Gastrocnemius medialis (tissue), 4 donors: Measurements from ENCODE around the gene SERPINB1. TPM values are rescaled to one million over a fixed set of nuclear protein-coding genes. Genes with fewer than 3 reads are reported as not detected.

Experiments
- ATAC-seq, 2 donors: fragments of 150-250 bp; one replicate each; pipeline ENCODE4 v1.9.1; 2016
- DNase-seq, 2 donors: peaks; one replicate each; pipeline ENCODE4 v3.0.0-alpha.2; 2019
- H3K27ac ChIP-seq, 4 donors: fragments of 200-600 bp; sonication (generic); 1 replicate in 1 of 4; 2 replicates in 3 of 4; pipeline ENCODE4 v1.5.1; 2016 to 2018; ENCODE audit warnings: mild to moderate bottlenecking in 2 of 4, moderate library complexity in 1 of 4
- H3K27me3 ChIP-seq, 3 donors: fragments of 200-600 bp; sonication (generic) in 2 of 3; 1 replicate in 1 of 3; 2 replicates in 2 of 3; pipeline versions ENCODE4 v1.5.1 to v1.6.0; 2016 to 2019; ENCODE audit warnings: mild to moderate bottlenecking in 1 of 3, moderate library complexity in 1 of 3
- H3K36me3 ChIP-seq, 2 donors: fragments of 200-600 bp; sonication (generic) in 1 of 2; one replicate each; pipeline ENCODE4 v1.5.1; 2017 to 2018
- H3K4me1 ChIP-seq, 2 donors: fragments of 200-600 bp; sonication (generic) in 1 of 2; one replicate each; pipeline ENCODE4 v1.5.1; 2016 to 2017; ENCODE audit warnings: mild to moderate bottlenecking in 2 of 2
- H3K4me3 ChIP-seq, 4 donors: fragments of 200-600 bp; sonication (generic) in 3 of 4; 1 replicate in 1 of 4; 2 replicates in 3 of 4; pipeline ENCODE4 v1.5.1; 2016 to 2019; ENCODE audit warnings: mild to moderate bottlenecking in 2 of 4
- H3K9me3 ChIP-seq, 3 donors: fragments of 200-600 bp; sonication (generic) in 2 of 3; 1 replicate in 1 of 3; 2 replicates in 2 of 3; pipeline ENCODE4 v1.5.1; 2016 to 2019
- POLR2A ChIP-seq, 2 donors: fragments of 450-650 bp; IDR thresholded peaks; one replicate each; pipeline ENCODE4 v1.6.1; 2017; ENCODE audit warnings: antibody characterized with exemption in 2 of 2, mild to moderate bottlenecking in 2 of 2, moderate library complexity in 2 of 2
- in situ Hi-C, 4 donors: fragments of 200-750 bp; cut with MboI; loops; one replicate each; pipeline versions ENCODE4 v1.15.0 to v1.8.0; 2017; ENCODE audit warnings: low sequenced_read_pairs in 4 of 4
- intact Hi-C: fragments of 100-400 bp; cut with DNase I; formaldehyde crosslinking; loops from one replicate; pipeline ENCODE4 v1.15.1; 2023; ENCODE audit warnings: low total_unique reads
- total RNA-seq, 4 donors: library from RNA; depleted of rRNA; stranded (reverse); fragments of >200 nt; gene quantifications; one replicate each; pipeline versions ENCODE4 v1.1.0 to v1.2.3, GENCODE V29; 2016
- TF ChIP-seq, protein P1 (sequence below), 5 experiments: fragments of 450-650 bp in 3 of 5; fragments of 200-600 bp in 2 of 5; sonication (generic) in 2 of 5; IDR thresholded peaks in 4 of 5; conservative IDR thresholded peaks in 1 of 5; 1 replicate in 4 of 5; 2 replicates in 1 of 5; pipeline ENCODE4 v1.5.1; 2016 to 2019; ENCODE audit warnings: antibody characterized with exemption in 5 of 5, mild to moderate bottlenecking in 3 of 5, moderate library complexity in 3 of 5

The SERPINB1 gene
- total RNA-seq, 4 donors from 2014 or later: 14.0 to 29.9 (median 24.9) TPM

DNA sequence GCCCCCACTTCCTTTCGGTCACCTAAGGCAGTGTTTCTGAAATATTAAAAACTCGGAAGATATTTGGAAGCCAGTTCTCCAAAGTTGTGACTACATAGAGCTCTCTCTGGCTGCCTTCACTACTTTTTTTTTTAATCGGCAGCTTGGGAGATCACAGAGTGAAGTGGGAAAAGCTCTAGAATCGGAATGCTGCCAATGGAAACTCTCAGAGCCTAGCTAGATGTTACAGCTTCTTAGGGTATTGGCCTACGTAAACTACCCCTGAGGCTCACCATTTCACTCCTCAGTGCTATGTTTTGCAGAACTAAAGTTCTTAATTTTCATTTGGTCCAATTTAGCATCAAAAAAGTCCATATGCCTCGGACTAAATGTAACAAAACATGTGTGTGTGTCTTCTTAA lies 14.5 kb downstream of the SERPINB1 start:
- ATAC-seq (no peak), DNase-seq (no peak)
- H3K27ac ChIP-seq: no peak overlapping the region
- TF ChIP-seq, protein P1, sequence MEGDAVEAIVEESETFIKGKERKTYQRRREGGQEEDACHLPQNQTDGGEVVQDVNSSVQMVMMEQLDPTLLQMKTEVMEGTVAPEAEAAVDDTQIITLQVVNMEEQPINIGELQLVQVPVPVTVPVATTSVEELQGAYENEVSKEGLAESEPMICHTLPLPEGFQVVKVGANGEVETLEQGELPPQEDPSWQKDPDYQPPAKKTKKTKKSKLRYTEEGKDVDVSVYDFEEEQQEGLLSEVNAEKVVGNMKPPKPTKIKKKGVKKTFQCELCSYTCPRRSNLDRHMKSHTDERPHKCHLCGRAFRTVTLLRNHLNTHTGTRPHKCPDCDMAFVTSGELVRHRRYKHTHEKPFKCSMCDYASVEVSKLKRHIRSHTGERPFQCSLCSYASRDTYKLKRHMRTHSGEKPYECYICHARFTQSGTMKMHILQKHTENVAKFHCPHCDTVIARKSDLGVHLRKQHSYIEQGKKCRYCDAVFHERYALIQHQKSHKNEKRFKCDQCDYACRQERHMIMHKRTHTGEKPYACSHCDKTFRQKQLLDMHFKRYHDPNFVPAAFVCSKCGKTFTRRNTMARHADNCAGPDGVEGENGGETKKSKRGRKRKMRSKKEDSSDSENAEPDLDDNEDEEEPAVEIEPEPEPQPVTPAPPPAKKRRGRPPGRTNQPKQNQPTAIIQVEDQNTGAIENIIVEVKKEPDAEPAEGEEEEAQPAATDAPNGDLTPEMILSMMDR (IDR thresholded peaks at IDR 0.05 in 4 of 5, conservative IDR thresholded peaks at IDR 0.05 in 1 of 5): no peak
- no peak for TF ChIP-seq POLR2A (IDR thresholded peaks at IDR 0.05)
- H3K27me3 ChIP-seq: no peaks in the 10 kb centered on the region
- H3K36me3 ChIP-seq: peaks cover 0 to 2% of the 10 kb centered on the region in 2 donors
- intact Hi-C loops (no loop called here), in situ Hi-C loops (loop anchor here in 2 of 4 donors (25.0 kb wide), 1 partner anchor 235 kb away; the partner anchor contains the start of gene RIPK1 (in 2 of the 2))
- no peak overlapping the region for H3K4me3 ChIP-seq
- peaks cover 3 to 10% of the 10 kb centered on the region in 2 donors for H3K4me1 ChIP-seq
- no peaks in the 10 kb centered on the region for H3K9me3 ChIP-seq

DNA sequence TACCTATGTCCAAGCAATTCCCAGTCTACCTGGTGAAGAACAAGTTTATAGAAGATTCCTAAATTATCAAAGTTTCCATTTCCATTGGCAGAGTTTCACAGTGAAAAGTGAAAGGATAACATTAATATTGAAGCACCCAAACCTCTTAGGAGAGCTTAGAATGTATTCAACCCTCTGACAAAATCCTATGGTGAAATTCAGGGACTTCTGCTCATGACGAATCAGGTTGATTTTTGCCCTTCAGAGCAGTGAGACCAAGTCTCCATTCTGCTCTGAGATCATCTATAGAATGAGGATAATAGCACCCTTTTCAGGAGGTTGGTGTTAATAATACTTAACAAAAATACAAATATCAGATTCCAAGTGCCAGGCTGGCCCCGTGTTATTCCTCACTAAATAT lies 15.5 kb downstream of the SERPINB1 start:
- Histone ChIP-seq H3K27ac (no peak overlapping the region), H3K36me3 (no peaks in the 10 kb centered on the region), H3K9me3 (no peaks in the 10 kb centered on the region), H3K4me1 (peaks cover 3 to 10% of the 10 kb centered on the region in 2 donors), H3K4me3 (no peak overlapping the region), H3K27me3 (no peaks in the 10 kb centered on the region)
- no peak for ATAC-seq
- intact Hi-C loops: no loop called here
- in situ Hi-C loops: loop anchor here in 2 of 4 donors (25.0 kb wide), 1 partner anchor 236 kb away; the partner anchor contains the start of gene RIPK1 (in 2 of the 2)
- no peak for DNase-seq
- TF ChIP-seq POLR2A (IDR thresholded peaks at IDR 0.05): no peak
- TF ChIP-seq, protein P1 (IDR thresholded peaks at IDR 0.05 in 4 of 5, conservative IDR thresholded peaks at IDR 0.05 in 1 of 5): no peak

DNA sequence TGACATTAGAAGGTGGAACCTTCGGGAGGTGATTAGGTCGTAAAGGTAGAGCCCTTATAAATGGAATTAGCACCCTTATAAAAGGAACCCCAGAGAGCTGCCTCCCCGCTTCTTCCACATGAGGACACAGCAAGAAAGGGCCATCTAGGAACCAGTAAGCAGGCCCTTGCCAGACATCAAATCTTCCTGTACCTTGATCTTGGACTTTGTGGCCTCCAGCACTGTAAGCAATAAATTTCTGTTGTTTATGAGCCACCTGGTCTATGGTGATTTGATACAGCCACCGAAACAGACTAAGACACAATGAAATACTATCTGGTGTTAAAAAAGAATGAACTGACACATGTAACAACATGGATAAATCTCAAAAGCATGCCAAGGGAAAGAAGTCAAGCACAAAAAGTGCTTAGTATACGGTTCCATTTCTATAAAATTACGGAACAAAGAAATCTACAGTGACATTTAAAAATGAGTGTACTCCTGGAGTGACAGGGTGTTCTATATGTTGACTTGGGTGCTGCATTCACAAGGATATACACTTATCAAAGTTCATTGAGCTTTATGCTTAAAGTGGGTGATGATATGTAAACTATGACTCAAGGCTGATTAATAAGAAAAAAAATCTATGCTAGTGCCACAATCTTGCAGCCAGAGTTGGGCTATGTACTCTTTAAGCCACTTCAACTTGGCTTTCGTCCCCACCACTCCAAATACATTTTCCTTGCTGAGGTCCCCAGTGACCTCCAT lies 18.4 kb downstream of the SERPINB1 start:
- ATAC-seq (peak; percentile 77 to 94), DNase-seq (peak in 1 of 2 donors; percentile 20)
- no peaks in the 10 kb centered on the region for H3K36me3 ChIP-seq
- H3K27me3 ChIP-seq: no peaks in the 10 kb centered on the region
- H3K4me3 ChIP-seq: no peak overlapping the region
- peaks cover 15 to 23% of the 10 kb centered on the region in 2 donors for H3K4me1 ChIP-seq
- H3K27ac ChIP-seq: peak overlapping the region in 1 of 4 donors; percentile 59
- TF ChIP-seq, protein P1 (IDR thresholded peaks at IDR 0.05 in 4 of 5, conservative IDR thresholded peaks at IDR 0.05 in 1 of 5): no peak
- no peak for TF ChIP-seq POLR2A (IDR thresholded peaks at IDR 0.05)
- in situ Hi-C loops (no loop called here), intact Hi-C loops (no loop called here)
- H3K9me3 ChIP-seq: no peaks in the 10 kb centered on the region

DNA sequence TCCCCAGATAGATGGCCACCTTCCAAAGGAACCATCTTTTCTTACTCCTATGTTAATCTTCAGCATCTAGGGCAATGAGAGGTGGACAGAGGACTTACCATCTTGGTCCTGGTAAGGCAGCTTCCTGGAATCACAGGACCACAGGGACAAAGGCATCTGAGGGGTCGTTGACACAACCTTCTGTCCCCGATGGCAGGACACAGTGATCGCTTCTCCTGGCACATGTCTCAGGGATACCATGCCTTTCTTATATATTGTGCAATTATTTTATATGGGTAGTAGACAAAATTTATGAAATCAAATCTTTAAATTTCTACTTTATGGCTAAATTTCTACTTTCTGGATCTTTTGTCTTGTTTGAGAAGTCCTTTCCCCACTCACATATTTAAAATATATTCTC lies 20.1 kb downstream of the SERPINB1 start:
- Histone ChIP-seq H3K27me3 (no peaks in the 10 kb centered on the region), H3K4me3 (no peak overlapping the region), H3K27ac (no peak overlapping the region), H3K36me3 (no peaks in the 10 kb centered on the region), H3K4me1 (peaks cover 28 to 33% of the 10 kb centered on the region in 2 donors), H3K9me3 (no peaks in the 10 kb centered on the region)
- DNase-seq (no peak), ATAC-seq (no peak)
- intact Hi-C loops: no loop called here
- in situ Hi-C loops: no loop called here
- TF ChIP-seq, protein P1 (IDR thresholded peaks at IDR 0.05 in 4 of 5, conservative IDR thresholded peaks at IDR 0.05 in 1 of 5): no peak
- TF ChIP-seq POLR2A (IDR thresholded peaks at IDR 0.05): no peak
